ENCODE results near the gene CCDC87.
"Not testable (repeated sequence)": the region's sequence is repeated elsewhere in the genome, so short reads cannot be mapped to it uniquely, and the experiment has no call there.

The CCDC87 gene

GRCh38 chr11:66592457-66593302 is at the start of gene CCDC87, which contains the start of gene CCS:
Gene CCDC87, minus strand, starts transcription at chr11:66593063. Its CDS starts 48 bp downstream, at chr11:66593015.
Gene CCS, plus strand, starts transcription at chr11:66593185. Its CDS starts 77 bp downstream, at chr11:66593262.
- peak; percentile 99 for DNase-seq

- no peak for DNase-seq
These were observed 49.0 kb upstream of the CCDC87 start for GRCh38 chr11:66641834-66642233.

GRCh38 chr11:66639814-66640340 is 47.0 kb upstream of the CCDC87 start:
- not testable (repeated sequence) for DNase-seq

GRCh38 chr11:66639066-66639813 is 46.4 kb upstream of the CCDC87 start:
- peak; percentile 21 for DNase-seq

- DNase-seq: peak; percentile 86
These were observed 45.6 kb upstream of the CCDC87 start, which contains the start of gene RBM4 for GRCh38 chr11:66638177-66639065. Gene RBM4, plus strand, starts transcription at chr11:66638703. Its CDS starts 1,009 bp downstream, at chr11:66639712.

- peak; percentile 21 for DNase-seq
These were observed 44.8 kb upstream of the CCDC87 start for GRCh38 chr11:66637557-66638176.

- no peak for DNase-seq
These were observed 43.5 kb upstream of the CCDC87 start for GRCh38 chr11:66636411-66636810.

- no peak for DNase-seq
These were observed 40.1 kb upstream of the CCDC87 start for GRCh38 chr11:66632952-66633351.

- DNase-seq: no peak
These were observed 39.0 kb upstream of the CCDC87 start for GRCh38 chr11:66631883-66632282.

- no peak for DNase-seq
These were observed 36.5 kb upstream of the CCDC87 start for GRCh38 chr11:66629356-66629755.

- no peak for DNase-seq
These were observed 35.3 kb upstream of the CCDC87 start for GRCh38 chr11:66628061-66628603.

GRCh38 chr11:66626926-66627325 is 34.1 kb upstream of the CCDC87 start:
- DNase-seq: no peak

- no peak for DNase-seq
These were observed 33.5 kb upstream of the CCDC87 start for GRCh38 chr11:66626382-66626781.

- DNase-seq: no peak
These were observed 32.9 kb upstream of the CCDC87 start for GRCh38 chr11:66625752-66626149.

- no peak for DNase-seq
These were observed 32.3 kb upstream of the CCDC87 start for GRCh38 chr11:66625041-66625751.

GRCh38 chr11:66624450-66624849 is 31.6 kb upstream of the CCDC87 start:
- no peak for DNase-seq

GRCh38 chr11:66619080-66619554 is 26.3 kb upstream of the CCDC87 start:
- no peak for DNase-seq

GRCh38 chr11:66617155-66617834 is 24.4 kb upstream of the CCDC87 start:
- no peak for DNase-seq

- DNase-seq: peak; percentile 98
These were observed 23.7 kb upstream of the CCDC87 start, which contains the start of gene RBM14 for GRCh38 chr11:66616379-66617154. Gene RBM14, plus strand, starts transcription at chr11:66616630. Its CDS starts 91 bp downstream, at chr11:66616721.
